ENCODE data around the gene S100A6.
"Not testable (repeated sequence)": the region's sequence is repeated elsewhere in the genome, so short reads cannot be mapped to it uniquely, and the experiment has no call there.

The S100A6 gene

GRCh38 chr1:153563991-153564390 lies 28.2 kb upstream of the S100A6 start:
- no peak for DNase-seq (ENCODE audit: low spot score)

- DNase-seq (ENCODE audit: low spot score), result no peak
Observed at GRCh38 chr1:153563483-153563901, 27.7 kb upstream of the S100A6 start.

GRCh38 chr1:153562021-153562420 lies 26.2 kb upstream of the S100A6 start:
- DNase-seq (ENCODE audit: low spot score), result not testable (repeated sequence)

GRCh38 chr1:153561466-153561985 lies 25.7 kb upstream of the S100A6 start:
- DNase-seq (ENCODE audit: low spot score), result no peak

GRCh38 chr1:153560771-153561465 lies 25.1 kb upstream of the S100A6 start:
- DNase-seq (ENCODE audit: low spot score), result no peak

GRCh38 chr1:153560241-153560640 lies 24.4 kb upstream of the S100A6 start:
- no peak for DNase-seq (ENCODE audit: low spot score)

GRCh38 chr1:153557877-153558276 lies 22.1 kb upstream of the S100A6 start:
- no peak for DNase-seq (ENCODE audit: low spot score)

- no peak for DNase-seq (ENCODE audit: low spot score)
Observed at GRCh38 chr1:153556348-153556747, 20.6 kb upstream of the S100A6 start.

GRCh38 chr1:153553830-153554541 lies 18.2 kb upstream of the S100A6 start:
- DNase-seq (ENCODE audit: low spot score), result no peak

- no peak for DNase-seq (ENCODE audit: low spot score)
Observed at GRCh38 chr1:153553096-153553495, 17.3 kb upstream of the S100A6 start.

GRCh38 chr1:153552335-153552734 lies 16.5 kb upstream of the S100A6 start:
- no peak for DNase-seq (ENCODE audit: low spot score)

- DNase-seq (ENCODE audit: low spot score), result no peak
Observed at GRCh38 chr1:153550827-153551500, 15.2 kb upstream of the S100A6 start.

GRCh38 chr1:153550398-153550758 lies 14.6 kb upstream of the S100A6 start:
- DNase-seq (ENCODE audit: low spot score), result no peak

- no peak for DNase-seq (ENCODE audit: low spot score)
Observed at GRCh38 chr1:153549741-153550397, 14.1 kb upstream of the S100A6 start.

GRCh38 chr1:153548722-153549688 lies 13.2 kb upstream of the S100A6 start, which contains the start of gene S100A3:
S100A3 (minus strand) TSS chr1:153549258; CDS start chr1:153548485, 773 bp downstream.
- peak; percentile 90 for DNase-seq (ENCODE audit: low spot score)

- no peak for DNase-seq (ENCODE audit: low spot score)
Observed at GRCh38 chr1:153547560-153548551, 12.1 kb upstream of the S100A6 start.

GRCh38 chr1:153546796-153547559 lies 11.2 kb upstream of the S100A6 start:
- no peak for DNase-seq (ENCODE audit: low spot score)

GRCh38 chr1:153546371-153546770 lies 10.6 kb upstream of the S100A6 start:
- DNase-seq (ENCODE audit: low spot score), result no peak
